Activated gamma-delta T cell treated with anti-CD3 and anti-CD28 coated beads, Interleukin-2, amount 50 U/mL, for 16 hours (primary cell): ENCODE measurements around the gene COMMD4.
A peak's percentile ranks its signal among the peaks of the same experiment; 100 is the strongest.
"Not testable (repeated sequence)": the region's sequence is repeated elsewhere in the genome, so short reads cannot be mapped to it uniquely, and the experiment has no call there.

Experiments
- DNase-seq: peaks from one replicate; pipeline ENCODE4 v3.0.0-alpha.2; 2020; ENCODE audit warnings: low read depth

COMMD4 gene

GRCh38 chr15:75335705-75336355 lies at the start of gene COMMD4:
TSS of gene COMMD4 (plus strand) at chr15:75336063. CDS start at chr15:75336090, 27 bp downstream.
- DNase-seq, result peak; percentile 56

DNA sequence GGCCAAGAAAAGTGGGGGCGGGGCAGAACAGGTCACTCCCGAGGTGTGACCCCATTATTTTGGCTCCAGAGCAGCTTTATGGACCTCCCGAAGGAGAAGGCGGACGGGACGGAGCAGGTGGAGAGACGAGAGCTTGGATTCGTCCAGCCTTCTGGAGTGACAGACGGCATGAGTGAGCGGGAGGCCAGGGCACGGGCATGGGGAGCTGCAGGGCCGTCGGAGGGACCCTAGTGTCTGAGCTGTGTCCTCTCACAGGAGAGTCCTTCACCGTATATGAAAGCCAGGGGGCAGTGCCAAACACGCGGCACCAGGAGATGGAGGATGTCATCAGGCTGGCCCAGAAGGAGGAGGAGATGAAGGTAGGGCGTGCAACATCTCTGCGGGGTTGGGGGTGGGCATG lies 42.2 kb upstream of the COMMD4 start:
- not testable (repeated sequence) for DNase-seq

DNA sequence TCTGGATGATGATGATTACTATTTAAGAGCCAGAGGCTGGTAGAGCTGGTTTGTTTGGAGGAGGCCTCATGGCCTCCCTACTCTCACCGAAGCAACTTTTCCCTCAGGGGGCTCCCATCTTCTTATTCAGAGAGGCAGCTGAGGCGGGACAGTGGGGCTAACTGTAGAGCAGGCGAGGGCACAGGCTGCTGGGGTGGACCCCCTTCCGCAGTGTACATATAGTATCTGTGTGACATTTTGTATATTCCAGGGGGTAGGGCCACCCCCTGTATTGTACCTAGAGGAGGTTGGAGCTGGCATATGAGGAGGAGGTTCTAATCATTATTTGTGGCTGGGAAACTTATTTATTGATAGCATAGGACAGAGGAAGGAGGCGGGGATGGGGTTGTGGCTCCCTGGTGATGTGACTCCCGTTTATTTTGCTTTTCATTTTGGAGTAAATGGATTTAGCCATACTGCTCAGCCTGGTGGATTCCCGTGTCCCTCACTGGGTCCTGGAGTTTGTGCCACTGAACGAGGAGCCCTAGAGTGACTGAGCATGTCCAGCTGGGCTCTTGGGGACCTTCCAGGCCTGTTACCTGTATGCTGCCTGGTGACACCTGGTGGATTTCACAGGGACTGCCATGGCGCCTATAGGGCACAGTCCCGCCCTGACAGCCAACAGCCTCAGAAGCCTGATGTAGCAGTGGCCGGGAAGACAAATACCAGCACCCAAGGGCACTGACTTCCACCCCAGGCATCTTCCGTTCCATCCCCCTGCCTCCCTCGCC lies 37.1 kb upstream of the COMMD4 start:
- DNase-seq, result not testable (repeated sequence)

DNA sequence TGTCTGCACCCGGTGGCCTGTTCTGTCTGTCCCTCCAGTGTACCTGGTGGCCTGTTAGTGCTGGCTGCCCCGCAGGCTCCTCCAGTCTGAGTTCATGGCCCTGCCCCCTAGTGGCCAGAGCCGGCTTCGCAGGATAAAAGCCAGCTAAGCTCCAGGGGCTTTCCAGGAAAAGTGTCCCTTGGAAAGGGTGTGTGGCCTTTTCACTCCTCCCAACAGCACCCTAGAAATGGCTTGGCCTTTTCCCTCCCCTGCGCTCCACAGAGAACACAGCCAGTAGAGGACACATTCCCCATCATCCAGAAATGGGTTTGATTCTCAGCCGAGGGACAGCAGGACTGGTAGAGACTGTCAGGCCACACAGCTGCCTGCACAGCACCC lies 36.6 kb upstream of the COMMD4 start:
- peak; percentile 41 for DNase-seq

GRCh38 chr15:75300026-75300425 lies 35.8 kb upstream of the COMMD4 start:
- DNase-seq, result not testable (repeated sequence)

DNA sequence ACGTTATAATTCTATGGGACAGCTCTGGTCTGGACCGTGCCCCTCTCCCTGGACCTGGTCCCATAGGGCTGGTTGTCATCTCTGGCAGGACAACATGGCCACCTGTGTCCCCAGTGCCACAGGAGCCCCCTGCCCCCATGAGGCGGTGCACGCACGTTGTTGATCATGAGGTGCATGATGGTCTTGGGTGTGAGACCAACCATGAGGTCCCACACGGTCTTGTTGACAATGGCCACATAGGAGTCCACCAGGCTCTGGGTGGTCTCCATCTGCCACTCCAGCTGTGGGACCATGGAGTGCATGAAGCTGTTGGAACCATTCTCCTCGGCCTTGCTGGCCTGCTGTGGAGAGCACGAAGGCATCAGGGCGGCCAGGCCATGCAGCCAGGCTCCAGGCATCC lies 33.5 kb upstream of the COMMD4 start:
- DNase-seq, result no peak

DNA sequence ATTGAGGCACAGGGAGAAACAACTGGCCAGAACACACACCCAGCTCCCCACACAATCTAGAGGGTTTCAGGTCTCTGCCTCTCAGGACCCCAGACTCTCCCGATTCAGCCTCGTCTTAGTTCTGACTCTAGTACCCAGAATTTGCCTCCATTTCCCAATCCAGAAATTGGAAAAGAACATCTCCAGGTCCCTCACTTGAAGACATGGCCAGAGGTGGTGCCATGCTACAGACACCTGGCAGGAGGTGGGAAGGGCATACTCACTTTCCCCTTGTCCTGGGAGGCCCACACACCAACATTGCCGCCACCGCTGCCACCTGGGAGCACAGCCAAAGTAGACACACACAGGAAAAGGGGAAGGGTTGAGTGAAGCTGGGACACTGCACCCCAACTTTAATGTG lies 33.1 kb upstream of the COMMD4 start:
- DNase-seq, result not testable (repeated sequence)

DNA sequence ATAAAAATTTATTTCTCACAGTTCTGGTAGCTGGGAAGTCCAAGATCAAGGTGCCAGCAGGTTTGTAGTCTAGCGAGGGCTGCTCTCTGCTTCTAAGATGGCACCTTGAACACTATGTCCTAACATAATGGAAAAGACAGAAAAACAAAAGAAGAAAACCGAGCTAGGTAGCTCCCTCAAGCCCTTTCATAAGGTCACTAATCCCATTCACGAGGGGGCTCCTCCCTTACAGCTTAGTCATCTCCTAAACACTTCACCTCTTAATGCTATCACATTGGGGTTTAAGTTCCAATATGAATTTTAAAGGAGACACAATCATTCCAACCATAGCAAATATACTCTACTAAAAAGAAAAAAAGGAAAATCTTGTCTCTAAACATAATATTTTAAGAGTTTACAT lies 29.7 kb upstream of the COMMD4 start:
- no peak for DNase-seq

- DNase-seq, result no peak
Measured at GRCh38 chr15:75307778-75308390, 28.0 kb upstream of the COMMD4 start.

DNA sequence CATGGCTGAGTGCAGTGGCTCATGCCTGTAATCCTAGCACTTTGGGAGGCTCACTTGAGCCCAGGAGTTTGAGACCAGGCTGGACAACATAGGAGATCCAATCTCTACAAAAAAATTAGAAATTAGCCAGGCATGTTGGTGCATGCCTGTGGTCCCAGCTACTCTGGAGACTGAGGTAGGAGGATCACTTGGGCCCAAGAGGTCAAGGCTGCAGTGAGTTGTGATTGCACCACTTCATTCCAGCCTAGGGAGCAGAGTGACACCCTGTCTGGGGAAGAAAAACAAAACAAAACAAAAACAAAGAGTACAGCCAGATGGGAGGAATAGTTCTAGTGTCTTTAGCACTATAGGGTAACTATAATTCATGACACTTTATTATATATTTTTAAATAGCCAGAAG lies 26.2 kb upstream of the COMMD4 start:
- no peak for DNase-seq

- DNase-seq, result not testable (repeated sequence)
Measured at GRCh38 chr15:75312548-75312947, 23.3 kb upstream of the COMMD4 start.

DNA sequence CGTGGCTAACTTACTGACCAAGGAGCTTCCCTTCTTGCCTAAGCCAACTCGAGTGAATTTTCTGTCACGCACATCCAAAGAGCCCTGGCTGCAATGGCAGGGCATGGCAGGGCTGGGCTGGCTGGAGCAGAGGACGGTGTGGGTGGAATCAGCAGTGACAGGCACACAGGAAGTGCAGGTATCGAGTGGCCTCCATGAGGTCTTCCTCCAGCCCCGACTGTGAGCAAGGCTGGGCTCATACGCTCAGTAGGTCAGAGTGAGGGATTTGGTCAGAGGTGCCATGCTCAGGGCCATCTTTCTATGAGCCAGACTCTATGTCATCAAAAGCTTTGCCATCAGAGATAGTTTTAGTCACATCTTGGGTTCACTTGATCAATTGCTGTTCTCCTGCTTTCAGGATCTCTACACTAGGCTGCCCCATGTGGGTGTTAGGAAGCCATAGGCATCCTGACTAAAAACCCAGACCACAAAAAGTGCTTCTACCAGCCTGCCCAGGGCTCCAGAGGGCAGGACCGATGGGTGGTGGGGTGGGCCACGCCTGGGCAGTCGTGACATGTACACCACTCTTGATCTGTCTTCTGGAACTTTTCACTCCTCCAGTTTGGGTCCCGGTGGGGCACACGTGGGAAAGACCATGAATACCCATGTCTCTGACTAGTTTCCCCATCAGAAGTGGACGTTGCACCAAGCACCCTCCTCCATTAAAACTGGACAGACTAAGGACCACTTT lies 22.6 kb upstream of the COMMD4 start:
- no peak for DNase-seq

GRCh38 chr15:75314552-75315290 lies 21.1 kb upstream of the COMMD4 start:
- DNase-seq, result no peak

GRCh38 chr15:75319231-75319897 lies 16.5 kb upstream of the COMMD4 start:
- DNase-seq, result not testable (repeated sequence)

DNA sequence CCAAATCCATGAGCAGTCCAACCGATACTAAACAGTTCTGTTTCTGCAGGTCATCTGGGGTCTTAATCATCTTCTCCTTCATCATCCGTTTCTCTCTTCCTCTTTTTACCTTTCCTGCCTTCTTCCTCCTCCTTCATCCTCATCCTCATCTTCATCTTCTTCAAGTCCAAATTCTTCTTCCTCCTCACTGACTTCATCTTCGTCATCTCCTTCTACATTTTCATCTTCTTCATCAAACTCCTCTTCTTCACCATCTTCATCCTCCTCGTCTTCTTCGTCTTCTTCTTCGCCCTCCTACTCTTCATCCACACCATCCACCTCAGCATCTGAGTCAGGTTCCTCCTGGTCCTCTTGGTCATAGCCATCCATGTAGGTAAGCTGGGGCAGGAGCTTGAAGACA lies 14.2 kb upstream of the COMMD4 start:
- no peak for DNase-seq

DNA sequence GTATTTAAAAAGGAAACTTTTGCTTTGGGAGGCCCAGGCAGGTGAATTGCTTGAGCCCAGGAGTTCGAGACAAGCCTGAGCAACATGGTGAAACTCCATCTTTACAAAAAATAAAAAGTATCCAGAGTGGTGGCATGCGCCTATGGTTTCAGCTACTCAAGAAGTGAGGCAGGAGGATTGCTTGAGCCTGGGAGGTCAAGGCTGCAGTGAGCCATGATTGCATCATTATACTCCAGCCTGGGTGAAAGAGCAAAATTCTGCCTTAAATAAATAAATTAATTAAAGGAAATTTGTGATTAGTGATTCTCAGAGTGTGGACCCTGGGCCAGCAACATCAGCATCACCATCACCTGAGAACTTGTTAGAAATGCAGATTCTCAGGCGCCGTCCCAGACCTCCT lies 9.9 kb upstream of the COMMD4 start:
- DNase-seq, result no peak

GRCh38 chr15:75327005-75327404 lies 8.9 kb upstream of the COMMD4 start:
- no peak for DNase-seq

DNA sequence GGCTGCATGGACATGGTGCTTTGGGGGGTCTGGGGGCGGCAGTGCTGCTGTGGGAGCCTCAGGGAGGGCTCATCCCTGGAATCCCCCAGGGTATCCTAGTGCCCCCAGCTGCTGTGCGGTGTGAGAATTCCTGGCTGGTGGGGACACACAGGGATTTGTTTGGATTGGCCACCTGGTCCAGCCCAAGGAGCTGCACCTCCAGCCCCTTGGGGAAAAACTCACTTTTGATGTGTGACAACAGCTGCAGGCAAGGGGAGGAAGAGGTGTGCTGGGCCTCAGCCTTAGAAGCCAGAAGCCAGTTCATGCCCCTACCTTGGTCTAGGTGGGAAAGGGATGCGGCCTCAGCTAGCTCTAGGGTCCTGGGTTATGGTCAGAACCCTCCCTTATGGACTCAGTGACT lies 8.4 kb upstream of the COMMD4 start:
- no peak for DNase-seq

GRCh38 chr15:75328493-75329314 lies 7.2 kb upstream of the COMMD4 start:
- DNase-seq, result no peak

- no peak for DNase-seq
Measured at GRCh38 chr15:75329571-75329970, 6.3 kb upstream of the COMMD4 start.
